Measurements from ENCODE around the gene SPTBN2. TPM values are rescaled to one million over a fixed set of nuclear protein-coding genes. Genes with fewer than 3 reads are reported as not detected.
A peak's percentile ranks its signal among the peaks of the same experiment; 100 is the strongest.

SPTBN2 gene
- total and polyA plus RNA-seq, 2 of the 4 experiments (the other 2 are of a cell fraction), result 0.18 to 0.41 TPM

DNA sequence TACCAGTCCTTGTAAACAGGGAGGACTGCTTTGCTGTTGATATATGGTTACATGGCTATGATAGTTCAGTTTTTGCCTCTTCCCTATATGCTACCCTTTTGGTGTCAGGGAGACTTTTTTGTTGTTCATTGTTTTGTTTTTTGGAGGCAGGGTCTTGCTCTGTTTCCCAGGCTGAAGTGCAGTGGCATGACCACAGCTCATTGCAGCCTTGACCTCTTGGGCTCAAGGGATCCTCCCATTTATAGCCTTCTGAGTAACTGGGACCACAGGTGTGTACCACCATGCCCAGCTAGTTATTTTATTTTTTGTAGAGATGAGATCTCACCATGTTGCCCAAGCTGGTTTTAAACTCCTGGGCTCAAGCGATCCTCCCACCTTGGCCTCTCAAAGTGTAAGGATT, 38.6 kb upstream of the SPTBN2 start:
- no peak overlapping the region for H3K4ac ChIP-seq (ENCODE audit: low read depth, low read length)
- no peaks in the 10 kb centered on the region for H3K9me3 ChIP-seq (ENCODE audit: control insufficient read depth, insufficient read depth, low read length)
- ChIA-PET POLR2A (ENCODE audit: unreplicated experiment) (no interaction called here), CTCF (interaction anchor here (0.7 kb wide), 1 partner anchor 20 kb away, joined by 3 read pairs; no protein-coding TSS in a partner anchor)
- 0 out of 2 replicates have a peak, but pooled peaks cover 2% of the 10 kb centered on the region for H3K36me3 ChIP-seq (ENCODE audit: control insufficient read depth, insufficient read depth, low read length)
- H2BK20ac ChIP-seq (ENCODE audit: low read depth, low read length), result no peak overlapping the region
- no peak overlapping the region for H4K5ac ChIP-seq (ENCODE audit: low read depth, low read length)
- H4K91ac ChIP-seq (ENCODE audit: insufficient read depth, low read depth, low read length), result no peak overlapping the region
- no peaks in the 10 kb centered on the region for H3K4me1 ChIP-seq (ENCODE audit: control insufficient read depth, insufficient read depth, low read length)
- H3K56ac ChIP-seq (ENCODE audit: extremely low read depth, insufficient read depth, low read length), result no peak overlapping the region
- H3K9me1 ChIP-seq (ENCODE audit: insufficient read depth, low read length), result peaks cover 3% of the 10 kb centered on the region; the same call in 1 of the 2 replicates
- BruUV-seq (replicated peaks), result no TSS peak
- DNase-seq, result no peak
- intact Hi-C loops (cut with micrococcal nuclease), result no loop called here
- dilution Hi-C loops (cut with HindIII; ENCODE audit: low sequenced_read_pairs, unreplicated experiment), result no loop called here
- no peaks in the 10 kb centered on the region for H3K27me3 ChIP-seq (ENCODE audit: control insufficient read depth, insufficient read depth, low read length)
- no peaks in the 10 kb centered on the region; a peak in 2 of 4 replicates for H3K79me1 ChIP-seq (ENCODE audit: low read depth in 1 of 2, low read length in 2 of 2)
- no CpG with 5 or more reads among the region's 1 CpG for WGBS, 2 experiments (ENCODE audit: extremely low coverage in 2 of 2, insufficient read length in 1 of 2)
- no peak overlapping the region for H4K8ac ChIP-seq (ENCODE audit: low read depth in 2 of 2, low read length in 2 of 2)
- no peak overlapping the region for H2BK120ac ChIP-seq (ENCODE audit: low read depth, low read length)
- no peak overlapping the region for H2AFZ ChIP-seq (replicated peaks; ENCODE audit: low read length, poor library complexity)
- no peak overlapping the region for H2BK15ac ChIP-seq (ENCODE audit: low read depth, low read length)
- no peak overlapping the region for H2BK5ac ChIP-seq (ENCODE audit: low read depth, low read length, poor library complexity, severe bottlenecking)
- no peak overlapping the region for H2AK5ac ChIP-seq (ENCODE audit: low read depth, low read length)
- H2AK9ac ChIP-seq (replicated peaks; ENCODE audit: low read depth, low read length, poor library complexity), result no peak overlapping the region
- no peak for ATAC-seq (ENCODE audit: low read depth)
- H3K9ac ChIP-seq (ENCODE audit: low read depth, low read length), result no peak overlapping the region
- no peak overlapping the region for H3K18ac ChIP-seq (ENCODE audit: low read depth, low read length)
- in situ Hi-C loops (cut with MboI; ENCODE audit: low sequenced_read_pairs), result no loop called here
- 0 out of 2 replicates have a peak overlapping the region, but pooled peaks have one; percentile 16 for H3K14ac ChIP-seq (replicated peaks; ENCODE audit: low read depth, low read length)
- no peak overlapping the region for H3K27ac ChIP-seq (ENCODE audit: insufficient read depth, low read length)
- no peak overlapping the region for H3K23ac ChIP-seq (ENCODE audit: low read depth, low read length)
- no peaks in the 10 kb centered on the region for H4K20me1 ChIP-seq (ENCODE audit: insufficient read depth, low read length)
- TF ChIP-seq CHD1 (IDR thresholded peaks at IDR 0.05; ENCODE audit: low read depth, low read length), result no peak
- TF ChIP-seq MAZ (IDR thresholded peaks at IDR 0.05; ENCODE audit: borderline replicate concordance, low read depth, low read length), result no peak
- TF ChIP-seq MAFK (IDR thresholded peaks at IDR 0.05; ENCODE audit: low read depth, low read length), result no peak
- no peak for TF ChIP-seq NFE2L2 (IDR thresholded peaks at IDR 0.05; ENCODE audit: low read depth, low read length)
- TF ChIP-seq POLR2A (IDR thresholded peaks at IDR 0.05; ENCODE audit: low read depth, low read length), result no peak
- TF ChIP-seq RFX5 (IDR thresholded peaks at IDR 0.05; ENCODE audit: low read depth, low read length), result no peak
- TF ChIP-seq ELK1 (IDR thresholded peaks at IDR 0.05; ENCODE audit: borderline replicate concordance, low read depth, low read length), result no peak
- no peak for TF ChIP-seq BHLHE40 (IDR thresholded peaks at IDR 0.05; ENCODE audit: low read depth, low read length)
- TF ChIP-seq, protein P1, sequence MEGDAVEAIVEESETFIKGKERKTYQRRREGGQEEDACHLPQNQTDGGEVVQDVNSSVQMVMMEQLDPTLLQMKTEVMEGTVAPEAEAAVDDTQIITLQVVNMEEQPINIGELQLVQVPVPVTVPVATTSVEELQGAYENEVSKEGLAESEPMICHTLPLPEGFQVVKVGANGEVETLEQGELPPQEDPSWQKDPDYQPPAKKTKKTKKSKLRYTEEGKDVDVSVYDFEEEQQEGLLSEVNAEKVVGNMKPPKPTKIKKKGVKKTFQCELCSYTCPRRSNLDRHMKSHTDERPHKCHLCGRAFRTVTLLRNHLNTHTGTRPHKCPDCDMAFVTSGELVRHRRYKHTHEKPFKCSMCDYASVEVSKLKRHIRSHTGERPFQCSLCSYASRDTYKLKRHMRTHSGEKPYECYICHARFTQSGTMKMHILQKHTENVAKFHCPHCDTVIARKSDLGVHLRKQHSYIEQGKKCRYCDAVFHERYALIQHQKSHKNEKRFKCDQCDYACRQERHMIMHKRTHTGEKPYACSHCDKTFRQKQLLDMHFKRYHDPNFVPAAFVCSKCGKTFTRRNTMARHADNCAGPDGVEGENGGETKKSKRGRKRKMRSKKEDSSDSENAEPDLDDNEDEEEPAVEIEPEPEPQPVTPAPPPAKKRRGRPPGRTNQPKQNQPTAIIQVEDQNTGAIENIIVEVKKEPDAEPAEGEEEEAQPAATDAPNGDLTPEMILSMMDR (conservative IDR thresholded peaks at IDR 0.05; ENCODE audit: low read depth, low read length), result no peak
- H3K4me3 ChIP-seq (ENCODE audit: insufficient read depth, low read depth, low read length), result no peak overlapping the region
- no peak overlapping the region for H3K4me2 ChIP-seq (ENCODE audit: low read depth, low read length)
